ENCODE measurements around the gene WDR4. TPM values are rescaled to one million over a fixed set of nuclear protein-coding genes. Genes with fewer than 3 reads are reported as not detected.
"Not testable (repeated sequence)": the region's sequence is repeated elsewhere in the genome, so short reads cannot be mapped to it uniquely, and the experiment has no call there.

Gene WDR4
- total and polyA plus RNA-seq, 5 donors from 2014 or later, result 5.7 to 18.4 (median 7.8) TPM

DNA sequence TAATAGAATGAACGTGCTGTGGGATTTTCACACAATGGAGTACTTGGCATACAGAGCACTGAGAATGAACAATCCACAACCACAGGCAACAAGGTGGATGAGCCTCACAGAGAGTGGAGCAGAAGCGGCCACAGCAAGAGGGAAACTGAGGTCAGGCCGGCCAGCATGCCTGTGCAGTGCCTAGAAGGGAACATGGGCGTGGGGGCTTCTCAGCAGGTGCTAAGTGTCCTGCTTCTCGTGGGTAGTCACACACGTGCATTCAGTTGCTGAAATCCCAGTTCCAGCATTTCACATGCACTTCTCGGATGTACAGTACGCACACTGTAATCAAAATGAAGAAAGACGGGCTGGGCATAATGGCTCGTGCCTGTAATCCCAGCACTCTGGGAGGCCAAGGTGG is 33.1 kb downstream of the WDR4 start:
- Histone ChIP-seq H3K4me3 (ENCODE audit: low read depth, low read length) (no peak overlapping the region), H3K36me3 (ENCODE audit: control insufficient read depth, insufficient read depth, low read length) (peaks cover 47% of the 10 kb centered on the region), H3K27ac (ENCODE audit: insufficient read depth, low read length, poor library complexity, severe bottlenecking) (no peak overlapping the region), H3K9me3 (ENCODE audit: control insufficient read depth in 2 of 2, low read length in 2 of 2) (no peaks in the 10 kb centered on the region), H3K4me1 (ENCODE audit: control insufficient read depth, insufficient read depth, low read length, poor library complexity, severe bottlenecking) (no peaks in the 10 kb centered on the region), H3K27me3 (ENCODE audit: control insufficient read depth, insufficient read depth, low read length) (no peaks in the 10 kb centered on the region)
- peaks cover 0 to 4% (median 0%) of the 10 kb centered on the region in 7 donors for H3K9me3 Mint-ChIP-seq
- H3K4me1 Mint-ChIP-seq, result peaks cover 0 to 8% (median 2%) of the 10 kb centered on the region in 4 donors
- H3K36me3 Mint-ChIP-seq, result peaks cover 45% of the 10 kb centered on the region
- ATAC-seq (ENCODE audit: low read depth in 2 of 2), result no peak
- H3K4me3 Mint-ChIP-seq, result no peak overlapping the region
- H3K27ac Mint-ChIP-seq, result no peak overlapping the region
- no peaks in the 10 kb centered on the region for H3K27me3 Mint-ChIP-seq
- no peak for DNase-seq

DNA sequence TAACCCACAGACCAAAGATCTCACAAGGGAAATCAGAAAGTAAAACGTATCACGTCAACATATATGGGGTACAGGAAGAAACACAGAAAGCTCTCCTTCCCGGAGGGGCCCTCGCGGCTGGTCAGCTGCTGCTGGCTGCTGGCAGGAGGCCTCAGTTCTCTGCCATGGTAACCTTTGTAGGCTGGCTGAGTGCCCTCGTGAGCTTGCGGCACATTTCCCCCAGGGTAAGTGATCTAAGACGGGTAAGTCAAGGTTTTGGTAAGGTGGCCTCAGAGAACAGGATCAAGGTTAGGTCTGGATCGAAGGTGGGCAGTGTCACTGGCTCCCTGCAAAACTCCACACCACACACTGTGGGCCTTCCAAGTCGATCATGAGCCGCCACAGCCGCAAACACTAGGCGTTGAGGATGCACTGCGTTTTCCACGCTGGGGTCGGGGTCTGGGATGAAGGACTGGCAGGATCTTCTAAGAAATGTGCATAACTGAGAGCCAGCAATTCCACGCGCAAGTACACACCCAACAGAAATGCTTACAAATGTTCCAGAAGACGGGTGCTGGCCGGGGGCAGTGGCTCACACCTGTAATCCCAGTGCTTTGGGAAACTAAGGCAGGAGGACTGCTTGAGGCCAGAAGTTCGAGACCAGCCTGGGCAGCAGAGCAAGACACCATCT is 33.9 kb downstream of the WDR4 start:
- no peak overlapping the region for H3K4me3 ChIP-seq (ENCODE audit: low read depth, low read length)
- DNase-seq (no peak), ATAC-seq (ENCODE audit: low read depth in 2 of 2) (no peak)
- H3K36me3 ChIP-seq (ENCODE audit: control insufficient read depth, insufficient read depth, low read length), result peaks cover 51% of the 10 kb centered on the region
- no peak overlapping the region for H3K4me3 Mint-ChIP-seq
- H3K27ac ChIP-seq (ENCODE audit: insufficient read depth, low read length, poor library complexity, severe bottlenecking), result no peak overlapping the region
- H3K9me3 ChIP-seq (ENCODE audit: control insufficient read depth in 2 of 2, low read length in 2 of 2), result no peaks in the 10 kb centered on the region
- H3K27me3 ChIP-seq (ENCODE audit: control insufficient read depth, insufficient read depth, low read length), result no peaks in the 10 kb centered on the region
- H3K9me3 Mint-ChIP-seq, result peaks cover 0 to 4% (median 0%) of the 10 kb centered on the region in 7 donors
- H3K4me1 Mint-ChIP-seq, result peaks cover 0 to 8% (median 2%) of the 10 kb centered on the region in 4 donors
- peaks cover 45% of the 10 kb centered on the region for H3K36me3 Mint-ChIP-seq
- H3K27me3 Mint-ChIP-seq, result no peaks in the 10 kb centered on the region
- no peaks in the 10 kb centered on the region for H3K4me1 ChIP-seq (ENCODE audit: control insufficient read depth, insufficient read depth, low read length, poor library complexity, severe bottlenecking)
- no peak overlapping the region for H3K27ac Mint-ChIP-seq

DNA sequence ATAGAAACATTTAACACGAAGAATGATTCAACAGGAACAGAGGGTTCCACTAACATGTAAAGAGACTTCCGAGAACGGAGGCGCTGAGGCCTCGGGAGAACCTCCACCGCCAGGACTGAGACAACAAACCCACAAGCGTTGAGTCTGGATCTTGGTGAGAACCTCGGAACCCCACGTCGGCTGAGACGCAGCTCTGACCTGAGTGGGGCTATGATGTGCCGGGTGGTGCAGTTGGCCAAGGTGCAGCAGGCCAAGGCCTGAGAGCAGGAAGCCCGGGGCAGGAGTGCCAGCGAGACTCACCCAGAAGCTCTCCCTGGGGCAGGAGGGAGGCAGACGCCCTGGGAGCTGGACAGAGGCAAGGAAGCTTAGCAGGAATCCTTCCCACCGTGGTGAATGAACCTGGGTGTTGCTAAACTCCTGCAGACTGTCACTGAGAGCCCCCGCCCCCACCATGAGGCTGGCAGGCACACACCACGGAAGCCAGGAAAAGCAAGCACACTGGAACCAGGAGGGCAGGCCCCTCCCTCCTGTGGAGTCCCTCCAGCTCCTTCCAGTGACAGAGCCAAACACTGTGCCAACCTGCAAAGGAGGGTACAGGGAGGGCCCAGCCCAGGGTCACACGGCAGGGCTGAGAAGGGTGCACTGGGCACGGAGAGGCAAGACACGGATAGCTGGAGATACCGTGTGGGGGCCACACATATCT is 34.8 kb downstream of the WDR4 start:
- no peaks in the 10 kb centered on the region for H3K4me1 ChIP-seq (ENCODE audit: control insufficient read depth, insufficient read depth, low read length, poor library complexity, severe bottlenecking)
- no peak overlapping the region for H3K4me3 Mint-ChIP-seq
- H3K4me3 ChIP-seq (ENCODE audit: low read depth, low read length), result no peak overlapping the region
- H3K9me3 ChIP-seq (ENCODE audit: control insufficient read depth in 2 of 2, low read length in 2 of 2), result no peaks in the 10 kb centered on the region
- peaks cover 45% of the 10 kb centered on the region for H3K36me3 ChIP-seq (ENCODE audit: control insufficient read depth, insufficient read depth, low read length)
- H3K36me3 Mint-ChIP-seq, result peaks cover 39% of the 10 kb centered on the region
- H3K4me1 Mint-ChIP-seq, result peaks cover 0 to 8% (median 2%) of the 10 kb centered on the region in 4 donors
- H3K27ac ChIP-seq (ENCODE audit: insufficient read depth, low read length, poor library complexity, severe bottlenecking), result no peak overlapping the region
- no peak for DNase-seq
- ATAC-seq (ENCODE audit: low read depth in 2 of 2), result no peak
- no peak overlapping the region for H3K27ac Mint-ChIP-seq
- no peaks in the 10 kb centered on the region for H3K27me3 Mint-ChIP-seq
- peaks cover 0 to 4% (median 0%) of the 10 kb centered on the region in 7 donors for H3K9me3 Mint-ChIP-seq
- H3K27me3 ChIP-seq (ENCODE audit: control insufficient read depth, insufficient read depth, low read length), result no peaks in the 10 kb centered on the region

DNA sequence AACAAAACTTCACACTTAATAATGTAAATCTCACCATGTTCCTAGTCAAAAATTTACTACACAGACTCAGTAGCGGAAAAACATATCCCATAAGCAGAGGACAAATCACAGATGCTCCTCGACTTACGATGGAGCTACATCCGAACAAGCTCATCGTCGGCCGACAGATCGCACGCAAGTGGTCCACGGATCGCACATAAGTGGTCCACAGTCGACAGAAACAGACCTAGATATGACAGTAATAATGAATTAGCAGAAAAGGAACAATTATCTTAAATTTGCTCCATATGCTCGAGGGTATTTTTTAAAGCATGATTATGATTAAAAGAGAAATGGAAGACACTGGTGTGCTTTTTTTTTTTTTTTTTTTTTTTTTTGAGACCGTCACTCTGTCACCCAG is 36.3 kb downstream of the WDR4 start:
- Histone ChIP-seq H3K9me3 (ENCODE audit: control insufficient read depth in 2 of 2, low read length in 2 of 2) (no peaks in the 10 kb centered on the region), H3K4me3 (ENCODE audit: low read depth, low read length) (no peak overlapping the region), H3K4me1 (ENCODE audit: control insufficient read depth, insufficient read depth, low read length, poor library complexity, severe bottlenecking) (no peaks in the 10 kb centered on the region), H3K27ac (ENCODE audit: insufficient read depth, low read length, poor library complexity, severe bottlenecking) (no peak overlapping the region), H3K27me3 (ENCODE audit: control insufficient read depth, insufficient read depth, low read length) (no peaks in the 10 kb centered on the region), H3K36me3 (ENCODE audit: control insufficient read depth, insufficient read depth, low read length) (peaks cover 38% of the 10 kb centered on the region)
- Mint-ChIP-seq H3K4me1 (peaks cover 0 to 9% (median 4%) of the 10 kb centered on the region in 4 donors), H3K4me3 (no peak overlapping the region), H3K36me3 (peaks cover 32% of the 10 kb centered on the region), H3K9me3 (peaks cover 0 to 2% (median 0%) of the 10 kb centered on the region in 7 donors), H3K27me3 (no peaks in the 10 kb centered on the region), H3K27ac (peak overlapping the region in 1 of 3 donors; percentile 67)
- ATAC-seq (ENCODE audit: low read depth in 2 of 2) (no peak), DNase-seq (no peak)

DNA sequence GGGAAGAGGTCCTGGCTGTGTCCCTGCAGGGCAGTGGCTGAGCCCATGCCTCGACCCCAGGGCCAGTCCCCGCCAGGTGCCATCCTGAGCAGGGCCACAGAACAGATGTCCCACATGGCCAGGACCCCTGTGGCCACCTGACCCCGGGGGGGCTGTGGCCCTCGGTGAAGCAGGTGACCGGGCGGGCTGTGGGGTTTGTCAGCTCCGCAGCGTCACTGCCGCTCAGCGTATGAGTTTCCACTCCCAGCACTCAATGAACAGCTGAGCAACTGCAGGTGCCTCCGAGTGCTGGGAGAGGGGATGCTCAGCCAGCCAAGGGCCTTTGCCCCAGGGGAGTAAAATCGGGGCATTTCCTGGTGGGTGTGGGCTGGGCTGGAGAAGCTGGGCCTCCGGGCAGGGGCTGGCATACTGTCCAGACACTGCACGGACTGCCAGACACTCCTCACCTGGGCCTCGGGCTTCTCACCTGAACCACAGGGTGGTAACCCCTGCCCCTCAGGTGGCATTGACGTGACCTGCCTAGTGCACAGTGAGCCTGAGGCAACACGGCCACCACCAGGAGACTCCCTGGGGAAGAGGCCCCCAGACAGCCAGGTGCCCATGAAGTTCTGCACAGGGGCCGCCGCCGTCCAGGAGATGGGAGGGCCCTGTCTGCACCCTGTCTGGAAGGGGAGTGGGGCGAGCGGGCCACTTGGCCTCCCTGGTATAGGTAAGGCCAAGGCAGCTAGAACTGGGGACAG is 37.3 kb downstream of the WDR4 start:
- not testable (repeated sequence) for H3K9me3 ChIP-seq (ENCODE audit: control insufficient read depth in 2 of 2, low read length in 2 of 2); H3K27ac Mint-ChIP-seq; H3K4me3 ChIP-seq (ENCODE audit: low read depth, low read length); H3K4me1 ChIP-seq (ENCODE audit: control insufficient read depth, insufficient read depth, low read length, poor library complexity, severe bottlenecking); DNase-seq; H3K27me3 Mint-ChIP-seq; H3K27ac ChIP-seq (ENCODE audit: insufficient read depth, low read length, poor library complexity, severe bottlenecking); H3K27me3 ChIP-seq (ENCODE audit: control insufficient read depth, insufficient read depth, low read length); ATAC-seq (ENCODE audit: low read depth in 2 of 2); H3K9me3 Mint-ChIP-seq; H3K4me3 Mint-ChIP-seq; H3K4me1 Mint-ChIP-seq
- H3K36me3 Mint-ChIP-seq, result peaks cover 29% of the 10 kb centered on the region
- peaks cover 35% of the 10 kb centered on the region for H3K36me3 ChIP-seq (ENCODE audit: control insufficient read depth, insufficient read depth, low read length)

DNA sequence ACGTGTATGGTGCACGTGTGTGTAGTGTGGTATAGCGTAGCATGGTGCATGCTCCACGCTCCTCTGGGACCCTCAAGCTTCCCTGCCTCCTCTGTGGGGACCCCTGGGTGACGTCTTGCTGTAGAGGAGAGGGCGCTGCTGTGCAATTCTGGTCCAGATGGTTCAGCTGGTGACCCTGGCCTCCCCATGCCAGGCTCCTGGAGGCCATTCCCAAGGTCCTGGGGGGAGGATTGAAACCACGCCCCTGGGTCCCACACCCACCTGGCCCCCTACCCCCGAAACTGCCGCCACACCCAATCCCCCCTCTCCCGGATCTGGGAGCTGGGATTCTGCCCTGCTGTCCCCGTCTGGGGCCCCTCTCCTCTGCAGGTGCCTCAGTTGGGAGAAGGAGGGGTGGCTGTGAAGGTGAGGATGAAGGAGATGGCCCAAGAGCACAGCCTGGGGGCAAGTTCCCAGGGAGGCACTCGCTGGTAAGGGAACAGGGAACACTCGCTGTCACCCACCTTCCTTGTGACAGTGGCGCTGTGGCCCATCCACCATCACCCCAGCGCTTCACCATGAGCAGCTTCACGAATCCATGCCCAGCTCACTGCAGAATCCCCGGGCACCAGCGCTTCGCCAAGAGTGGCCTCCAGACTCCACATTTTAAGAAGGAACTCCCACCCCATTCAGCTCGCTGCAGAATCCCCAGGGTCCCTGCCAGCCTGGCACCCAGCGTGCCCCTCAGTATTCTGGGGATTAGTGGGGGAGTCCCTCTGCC is 38.0 kb downstream of the WDR4 start:
- Mint-ChIP-seq H3K36me3 (peaks cover 28% of the 10 kb centered on the region), H3K9me3 (peaks cover 0 to 2% (median 0%) of the 10 kb centered on the region in 7 donors), H3K4me1 (peaks cover 0 to 11% (median 4%) of the 10 kb centered on the region in 4 donors), H3K4me3 (no peak overlapping the region), H3K27me3 (no peaks in the 10 kb centered on the region), H3K27ac (no peak overlapping the region)
- ATAC-seq (ENCODE audit: low read depth in 2 of 2), result no peak
- Histone ChIP-seq H3K4me3 (ENCODE audit: low read depth, low read length) (no peak overlapping the region), H3K4me1 (ENCODE audit: control insufficient read depth, insufficient read depth, low read length, poor library complexity, severe bottlenecking) (no peaks in the 10 kb centered on the region), H3K36me3 (ENCODE audit: control insufficient read depth, insufficient read depth, low read length) (peaks cover 35% of the 10 kb centered on the region), H3K27me3 (ENCODE audit: control insufficient read depth, insufficient read depth, low read length) (no peaks in the 10 kb centered on the region), H3K27ac (ENCODE audit: insufficient read depth, low read length, poor library complexity, severe bottlenecking) (no peak overlapping the region), H3K9me3 (ENCODE audit: control insufficient read depth in 2 of 2, low read length in 2 of 2) (no peaks in the 10 kb centered on the region)
- DNase-seq, result no peak

DNA sequence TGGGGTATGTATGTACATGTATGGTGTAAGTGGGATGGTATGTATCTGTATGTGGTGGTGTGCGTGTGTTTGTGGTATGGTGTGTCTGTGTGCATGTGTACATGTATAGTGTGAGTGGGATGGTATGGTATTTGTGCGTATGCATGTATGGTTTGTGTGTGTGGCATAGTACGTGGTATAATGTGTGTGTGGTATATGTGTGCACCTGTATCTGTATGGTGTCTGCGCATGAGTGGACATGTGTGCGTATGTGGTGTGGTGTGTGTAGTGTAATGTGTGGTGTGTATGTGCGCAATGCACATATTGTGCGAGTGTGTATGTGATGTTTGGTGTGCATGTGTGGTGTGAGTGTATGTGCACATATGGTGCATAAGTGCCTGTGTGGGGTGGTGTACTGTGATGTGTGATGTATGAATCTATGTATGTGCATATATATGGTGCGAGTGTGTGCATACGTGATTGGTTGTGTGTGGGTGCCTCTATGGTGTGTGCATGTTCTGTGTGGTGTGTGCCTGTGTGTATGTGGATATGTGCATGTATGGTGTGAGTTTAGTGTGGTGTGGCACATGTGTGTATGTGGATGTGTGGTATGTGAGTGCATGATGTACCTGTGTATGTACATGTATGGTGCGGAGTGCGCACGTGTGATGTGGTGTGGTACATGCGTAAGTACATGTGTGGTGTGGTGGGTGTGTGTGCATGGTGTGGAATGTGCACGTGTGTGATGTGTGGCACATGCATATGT is 38.8 kb downstream of the WDR4 start:
- no peaks in the 10 kb centered on the region for H3K27me3 Mint-ChIP-seq
- no peak for ATAC-seq (ENCODE audit: low read depth in 2 of 2)
- H3K36me3 ChIP-seq (ENCODE audit: control insufficient read depth, insufficient read depth, low read length), result peaks cover 32% of the 10 kb centered on the region

More for the DNA sequence above, 38.8 kb downstream of the WDR4 start:
- Histone ChIP-seq H3K4me1 (ENCODE audit: control insufficient read depth, insufficient read depth, low read length, poor library complexity, severe bottlenecking) (no peaks in the 10 kb centered on the region), H3K9me3 (ENCODE audit: control insufficient read depth in 2 of 2, low read length in 2 of 2) (no peaks in the 10 kb centered on the region), H3K4me3 (ENCODE audit: low read depth, low read length) (no peak overlapping the region), H3K27ac (ENCODE audit: insufficient read depth, low read length, poor library complexity, severe bottlenecking) (no peak overlapping the region), H3K27me3 (ENCODE audit: control insufficient read depth, insufficient read depth, low read length) (no peaks in the 10 kb centered on the region)
- peaks cover 0 to 11% (median 3%) of the 10 kb centered on the region in 4 donors for H3K4me1 Mint-ChIP-seq
- H3K27ac Mint-ChIP-seq, result no peak overlapping the region
- H3K9me3 Mint-ChIP-seq, result no peaks in the 10 kb centered on the region
- H3K4me3 Mint-ChIP-seq, result no peak overlapping the region
- peaks cover 24% of the 10 kb centered on the region for H3K36me3 Mint-ChIP-seq
- DNase-seq, result no peak
